HG03442 (cell line): Measurements from ENCODE around the gene ADGRG3.

Source experiments
- ATAC-seq: cut with Tn5 transposase; IDR thresholded peaks from one replicate; pipeline ENCODE4 v1.9.1; 2021; ENCODE audit warnings: mild to moderate bottlenecking, moderate library complexity; ENCODE audit not compliant: unreplicated experiment

Gene ADGRG3

DNA sequence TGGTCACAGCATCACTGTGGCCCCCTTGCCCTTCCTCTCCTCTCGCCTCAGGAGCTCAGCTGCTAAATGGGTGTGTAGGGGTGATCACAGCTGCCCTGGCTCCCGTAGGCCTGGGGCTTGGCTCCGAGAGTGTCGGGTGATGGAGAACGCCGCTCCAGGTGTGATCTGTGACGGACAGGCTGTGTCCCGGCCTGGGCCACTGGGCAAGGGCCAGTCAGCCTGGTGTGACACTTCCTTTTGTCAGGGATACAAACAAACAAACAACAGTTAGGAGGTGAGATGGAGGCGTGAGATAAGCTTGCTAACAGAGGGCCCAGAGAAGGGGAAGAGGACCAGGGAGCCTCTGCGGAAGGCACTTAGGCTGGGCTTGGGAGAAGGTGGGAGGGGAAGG lies 37.7 kb upstream of the ADGRG3 start:
- ATAC-seq, result no peak

DNA sequence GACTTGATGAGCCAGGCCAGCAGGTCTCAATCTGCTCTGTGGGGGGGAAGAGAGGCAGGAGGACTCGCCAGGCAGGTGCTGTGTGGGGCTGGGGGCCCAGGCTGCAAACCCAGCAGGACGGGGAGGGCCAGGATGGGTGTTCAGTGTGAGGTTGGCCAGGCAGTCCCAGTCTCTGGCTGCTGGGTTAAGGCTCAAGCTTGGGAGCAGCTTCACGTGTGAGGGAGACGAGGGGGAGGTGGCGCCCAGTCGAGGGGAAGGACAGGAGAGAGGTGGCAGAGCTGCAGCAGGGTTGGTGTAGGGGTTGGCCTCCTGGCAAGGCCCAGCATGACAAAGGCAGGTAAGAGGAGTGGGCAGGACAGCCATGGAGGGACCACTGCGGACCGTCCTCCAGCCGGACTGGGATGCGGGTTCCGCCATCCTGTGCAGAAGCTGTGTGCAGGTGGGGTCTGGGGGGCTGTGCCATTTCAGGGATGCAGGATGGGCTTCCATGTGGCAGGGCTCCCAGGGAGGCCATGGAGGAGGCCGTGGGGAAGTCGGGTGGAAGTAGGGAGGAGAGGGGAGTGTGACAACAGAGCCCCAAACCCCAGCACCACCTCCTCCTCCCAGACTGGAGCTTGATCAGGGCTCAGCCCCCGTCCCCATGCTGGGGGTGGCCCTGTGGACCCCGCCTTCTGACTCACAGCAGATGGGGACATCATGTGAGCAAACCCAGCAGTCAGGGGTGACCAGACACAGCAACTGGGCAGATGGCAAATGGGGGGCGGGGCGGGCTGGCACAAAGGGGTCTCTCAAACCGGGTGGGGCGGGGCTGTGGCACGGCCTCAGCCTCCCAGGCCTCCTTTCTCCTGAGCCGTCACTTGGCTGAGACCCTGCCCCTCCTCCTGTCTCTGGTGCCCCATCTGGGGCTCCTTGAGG lies 36.9 kb upstream of the ADGRG3 start:
- no peak for ATAC-seq

DNA sequence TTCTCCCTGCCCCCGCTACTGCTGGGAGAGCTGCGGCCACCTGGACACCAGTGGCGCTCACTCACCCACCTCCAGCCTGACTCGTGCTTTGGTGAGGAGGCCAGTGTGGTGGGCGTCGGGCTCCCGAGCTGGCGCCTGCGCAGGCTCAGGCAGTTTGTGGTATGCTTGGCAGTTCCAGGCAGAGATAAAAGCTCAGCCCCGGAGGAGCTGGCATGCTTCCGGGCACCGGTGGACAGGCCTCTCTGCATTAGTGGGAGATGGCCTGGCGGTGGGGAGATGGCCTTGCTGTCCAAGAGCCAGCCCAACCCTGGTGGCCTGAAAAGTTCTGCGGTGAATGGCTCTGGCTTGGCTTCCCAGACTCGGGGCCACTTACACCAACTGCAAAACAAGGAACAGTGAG lies 35.5 kb upstream of the ADGRG3 start:
- no peak for ATAC-seq

DNA sequence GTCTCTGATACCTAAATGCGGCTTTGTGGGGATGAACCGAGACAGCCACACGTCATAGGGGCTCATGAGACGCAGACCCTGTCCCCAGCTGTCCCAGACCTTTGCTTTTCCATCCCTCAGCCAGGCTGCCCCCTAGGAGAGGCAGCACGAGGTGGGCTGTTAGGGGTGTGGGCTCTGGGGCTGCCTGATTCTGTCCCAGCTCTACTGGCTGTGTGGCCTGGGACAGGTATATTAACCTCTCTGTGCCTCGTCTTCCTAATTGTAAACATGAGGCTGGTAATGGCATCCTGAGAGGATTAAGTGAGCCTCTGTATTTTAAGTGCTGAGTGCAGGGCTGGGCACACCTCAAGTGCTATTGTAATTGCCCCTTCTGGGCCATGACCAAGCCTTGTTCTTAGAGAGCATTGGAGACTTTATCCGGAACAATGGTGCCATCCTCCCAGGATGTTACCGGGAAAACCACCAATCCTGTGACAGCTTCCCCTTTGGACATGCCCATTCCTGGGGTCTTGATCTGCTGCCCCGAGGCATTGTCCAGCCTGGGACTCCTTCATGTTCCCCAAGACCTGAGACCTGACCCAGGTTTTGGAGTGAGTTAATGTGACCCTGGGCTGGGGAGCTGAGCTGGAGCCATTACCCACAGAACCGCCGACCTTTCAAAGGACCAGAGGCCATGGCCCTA lies 34.6 kb upstream of the ADGRG3 start:
- no peak for ATAC-seq

DNA sequence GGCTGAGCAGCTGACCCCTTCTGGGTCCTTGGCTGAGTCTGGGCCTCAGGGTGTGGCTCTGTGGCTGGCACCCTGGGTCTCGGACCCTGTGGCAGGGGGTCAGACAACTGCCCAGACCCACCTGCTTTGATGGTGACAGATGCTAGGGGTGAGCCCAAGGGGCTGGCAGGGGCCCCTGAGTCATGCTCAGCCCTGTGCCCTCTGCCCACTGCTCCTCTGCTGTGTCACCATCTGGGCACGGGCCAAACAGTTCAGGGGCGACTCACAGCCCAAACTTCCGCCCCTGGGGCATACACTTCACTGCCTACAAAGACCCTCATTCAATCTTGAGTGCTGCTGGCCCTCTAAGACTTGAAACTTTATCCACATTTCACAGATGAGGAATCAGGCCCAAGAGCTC lies 33.9 kb upstream of the ADGRG3 start:
- no peak for ATAC-seq

DNA sequence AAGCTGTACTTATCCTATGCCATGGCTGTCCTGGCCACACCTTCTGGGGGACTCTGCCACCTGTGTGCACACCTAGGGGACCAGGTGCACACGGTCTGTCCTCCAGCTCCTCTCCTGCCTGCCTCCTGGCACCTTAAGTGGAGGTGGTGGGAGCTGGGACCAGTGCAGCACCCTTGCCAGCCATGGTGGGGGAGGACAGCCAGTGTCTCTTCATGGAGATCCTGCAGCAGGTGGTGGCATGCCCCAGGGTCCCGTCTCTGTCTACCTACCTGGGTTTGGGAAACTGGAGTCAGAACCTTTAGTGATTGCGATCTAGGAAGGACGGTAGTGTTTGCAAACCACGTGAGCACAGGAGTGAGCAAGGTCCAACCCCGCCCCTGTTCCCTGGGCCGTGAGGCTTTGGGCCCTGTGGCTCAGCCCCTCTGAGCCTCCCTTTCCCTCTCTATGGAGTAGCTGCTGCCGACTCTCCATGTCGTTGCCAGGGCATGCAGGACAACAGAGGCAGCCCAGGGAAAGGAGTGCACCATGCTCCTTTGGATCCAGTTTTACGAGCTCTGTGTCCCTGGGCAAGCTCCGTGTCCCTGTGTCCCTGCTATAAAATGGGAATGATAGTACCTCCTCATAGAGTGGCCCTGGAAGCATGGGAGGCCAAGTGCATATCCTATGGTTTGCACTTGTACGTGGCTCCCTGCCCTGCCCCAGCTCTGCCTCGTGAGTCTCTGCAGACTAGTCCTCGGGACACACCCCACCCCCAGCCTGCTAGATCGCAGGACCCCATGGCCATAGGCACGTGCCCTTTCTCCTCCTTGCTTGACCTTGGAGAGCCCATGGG lies 32.6 kb upstream of the ADGRG3 start:
- no peak for ATAC-seq

DNA sequence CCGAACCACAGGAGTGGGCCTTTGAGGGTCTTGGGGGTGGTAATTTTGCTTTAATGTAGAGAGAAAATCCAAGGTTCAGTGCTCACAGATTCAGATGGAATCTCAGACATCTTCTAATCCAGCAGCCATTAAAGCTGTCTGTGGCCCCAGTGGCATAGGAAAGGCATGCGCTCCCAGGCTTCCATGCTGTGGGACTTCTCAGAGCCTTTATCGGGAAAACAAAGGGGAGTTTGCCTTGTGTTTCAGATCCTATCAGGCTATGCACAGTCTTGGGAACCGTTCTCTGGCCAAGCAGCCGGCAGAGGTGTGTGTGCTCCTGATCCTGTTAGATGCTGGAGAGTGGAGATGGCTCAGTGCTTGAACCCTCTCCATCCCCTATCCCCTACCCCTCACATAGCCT lies 31.9 kb upstream of the ADGRG3 start:
- ATAC-seq, result no peak

DNA sequence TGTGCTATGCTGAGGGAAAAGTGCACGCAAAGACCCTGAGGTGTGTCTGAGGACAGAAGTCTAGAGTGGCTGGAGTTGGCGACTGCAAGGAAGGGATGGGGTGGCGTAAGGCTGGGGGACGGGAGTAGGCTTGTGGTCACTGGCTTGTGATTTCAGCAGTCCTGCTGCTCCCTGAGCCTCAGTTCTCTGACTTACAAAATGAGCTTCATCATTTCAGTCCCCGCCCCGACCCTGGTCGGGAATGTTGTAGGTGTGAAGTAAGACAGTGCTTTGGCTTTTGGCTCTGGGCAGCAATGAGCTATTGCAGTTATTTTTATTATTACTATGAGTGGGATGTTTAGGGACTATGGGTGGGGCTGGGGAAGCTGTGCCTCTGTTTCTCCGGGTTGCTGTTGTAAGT lies 31.1 kb upstream of the ADGRG3 start:
- no peak for ATAC-seq

DNA sequence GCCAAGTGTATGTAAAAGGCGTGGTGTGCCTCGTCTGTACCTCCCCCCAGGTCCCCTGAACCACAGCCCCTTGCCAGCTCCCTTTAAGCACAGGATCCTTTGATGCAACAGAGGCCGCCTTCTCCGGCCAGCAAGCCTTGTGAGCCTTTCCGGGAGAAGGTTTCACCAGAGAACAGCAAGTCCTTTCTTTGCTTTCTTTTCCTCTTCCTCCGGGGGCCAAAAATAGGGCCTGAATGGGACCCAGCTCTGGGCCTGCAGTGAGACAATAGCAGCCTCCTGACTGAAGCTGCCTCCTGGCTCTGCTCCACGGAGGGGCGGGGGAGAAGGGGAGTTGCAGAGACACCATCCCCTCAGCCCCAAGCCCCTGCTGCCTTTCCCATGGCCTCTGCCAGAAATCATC lies 30.7 kb upstream of the ADGRG3 start:
- no peak for ATAC-seq

DNA sequence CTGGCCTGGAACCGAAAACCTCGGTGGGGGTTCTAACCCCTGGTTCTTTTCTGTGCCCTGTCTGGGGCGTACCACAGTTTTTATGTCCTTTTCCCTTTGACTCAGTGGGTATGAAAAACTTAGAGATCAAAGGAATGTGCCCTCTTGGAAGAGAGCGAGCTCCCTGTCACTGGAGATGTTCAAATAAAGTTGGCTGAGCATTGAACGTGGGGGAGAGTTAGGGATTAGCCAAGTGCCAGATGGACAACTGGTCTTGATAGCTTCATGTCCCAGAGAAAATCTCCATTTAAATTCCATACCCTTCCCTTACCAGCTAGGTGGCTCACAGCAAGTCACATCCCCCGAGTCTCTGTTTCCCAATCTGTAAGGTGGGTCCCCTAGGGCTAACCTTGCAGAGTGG lies 30.1 kb upstream of the ADGRG3 start:
- no peak for ATAC-seq

DNA sequence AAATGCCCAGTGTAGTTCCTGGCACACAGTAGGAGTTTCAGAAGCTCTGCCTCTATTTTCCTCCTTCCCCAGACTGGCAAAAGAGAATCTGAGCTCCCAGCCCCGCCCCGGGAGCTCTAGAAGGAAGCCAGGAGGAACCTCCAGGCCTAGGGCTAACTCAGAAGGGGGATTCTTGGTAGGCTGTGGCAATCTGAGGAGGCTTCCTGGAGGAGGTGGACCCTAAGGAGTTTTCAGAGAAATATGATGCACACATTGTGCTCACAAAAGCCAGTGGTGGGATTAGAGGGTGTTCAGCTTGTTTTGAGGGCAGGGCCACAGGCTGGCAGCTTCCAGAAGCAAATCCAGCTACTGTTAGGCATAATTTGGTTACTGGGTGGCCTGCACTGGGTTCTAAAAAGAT lies 29.7 kb upstream of the ADGRG3 start:
- ATAC-seq, result no peak

DNA sequence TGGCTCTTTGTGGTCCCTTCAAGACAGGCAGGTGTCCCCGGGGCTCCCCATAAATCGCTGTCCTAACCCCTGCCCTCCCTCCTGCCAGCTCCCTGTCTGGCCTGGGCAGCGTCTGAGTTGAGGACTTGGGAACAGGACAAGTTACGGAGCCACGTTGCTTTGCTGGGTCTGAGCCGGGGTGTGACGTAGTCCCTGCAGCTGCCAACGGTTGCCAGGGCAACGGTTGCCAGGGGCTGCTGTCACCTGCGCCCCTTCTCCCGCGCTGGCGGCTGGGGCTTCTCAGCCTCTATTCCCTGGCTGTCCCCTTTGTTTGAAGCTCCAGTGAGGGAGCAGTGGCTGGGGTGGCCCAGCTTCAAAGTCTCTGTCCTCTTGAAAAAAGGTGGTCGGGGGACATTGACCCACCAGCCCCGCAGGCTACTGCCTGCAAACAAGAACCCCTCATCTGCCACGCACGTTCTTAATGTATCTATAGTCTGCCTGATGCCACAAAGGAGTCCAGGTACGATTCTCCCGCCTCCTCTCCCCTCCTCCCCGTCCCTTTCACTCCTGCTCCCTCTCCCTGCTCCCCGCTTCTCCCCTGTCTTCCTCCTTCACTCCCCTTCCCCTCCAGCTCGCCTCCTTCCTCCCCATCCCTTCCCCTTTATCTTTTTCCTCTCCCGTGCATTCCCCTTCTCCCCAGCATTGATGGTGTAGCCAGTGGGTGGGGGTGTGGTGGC lies 28.8 kb upstream of the ADGRG3 start:
- no peak for ATAC-seq

DNA sequence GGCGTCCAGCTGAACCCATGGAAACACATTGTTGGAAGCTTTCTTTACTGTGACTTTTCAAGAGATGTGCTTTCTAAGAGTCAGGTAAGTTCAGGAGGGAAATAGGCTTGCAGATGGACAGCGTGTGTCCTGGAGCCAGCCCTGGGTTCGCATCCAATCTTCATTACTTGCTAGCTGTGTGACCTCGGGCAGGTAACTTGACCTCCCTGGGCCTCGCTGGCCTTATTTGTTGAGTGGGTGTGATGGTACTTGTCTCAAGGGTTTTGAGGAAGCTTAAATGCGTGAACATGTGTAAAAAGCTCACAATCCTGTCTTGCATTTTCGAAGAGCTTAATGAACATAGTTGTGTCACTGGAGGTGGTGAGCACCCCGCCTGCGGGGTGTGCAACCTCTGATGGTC lies 27.9 kb upstream of the ADGRG3 start:
- no peak for ATAC-seq

DNA sequence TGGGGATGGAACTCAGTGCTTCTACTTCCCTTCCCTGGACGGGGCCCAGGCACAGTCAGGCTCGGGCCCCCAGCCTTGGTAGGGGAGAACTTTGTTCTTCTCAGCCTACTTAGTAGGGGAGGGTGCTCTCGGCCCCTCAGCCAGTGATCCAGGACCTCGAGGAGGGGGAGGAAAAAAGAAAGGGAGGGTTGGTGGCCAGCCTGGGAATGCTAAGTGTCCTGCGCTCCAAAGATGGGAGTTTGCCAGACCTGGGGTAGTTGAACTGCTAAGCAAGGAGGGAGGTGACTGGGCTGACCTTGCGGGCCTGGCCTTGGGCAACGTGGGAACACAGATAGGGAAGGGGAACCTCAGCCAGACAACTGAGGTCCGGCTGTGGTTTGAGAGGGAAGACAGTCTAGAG lies 27.5 kb upstream of the ADGRG3 start:
- no peak for ATAC-seq

DNA sequence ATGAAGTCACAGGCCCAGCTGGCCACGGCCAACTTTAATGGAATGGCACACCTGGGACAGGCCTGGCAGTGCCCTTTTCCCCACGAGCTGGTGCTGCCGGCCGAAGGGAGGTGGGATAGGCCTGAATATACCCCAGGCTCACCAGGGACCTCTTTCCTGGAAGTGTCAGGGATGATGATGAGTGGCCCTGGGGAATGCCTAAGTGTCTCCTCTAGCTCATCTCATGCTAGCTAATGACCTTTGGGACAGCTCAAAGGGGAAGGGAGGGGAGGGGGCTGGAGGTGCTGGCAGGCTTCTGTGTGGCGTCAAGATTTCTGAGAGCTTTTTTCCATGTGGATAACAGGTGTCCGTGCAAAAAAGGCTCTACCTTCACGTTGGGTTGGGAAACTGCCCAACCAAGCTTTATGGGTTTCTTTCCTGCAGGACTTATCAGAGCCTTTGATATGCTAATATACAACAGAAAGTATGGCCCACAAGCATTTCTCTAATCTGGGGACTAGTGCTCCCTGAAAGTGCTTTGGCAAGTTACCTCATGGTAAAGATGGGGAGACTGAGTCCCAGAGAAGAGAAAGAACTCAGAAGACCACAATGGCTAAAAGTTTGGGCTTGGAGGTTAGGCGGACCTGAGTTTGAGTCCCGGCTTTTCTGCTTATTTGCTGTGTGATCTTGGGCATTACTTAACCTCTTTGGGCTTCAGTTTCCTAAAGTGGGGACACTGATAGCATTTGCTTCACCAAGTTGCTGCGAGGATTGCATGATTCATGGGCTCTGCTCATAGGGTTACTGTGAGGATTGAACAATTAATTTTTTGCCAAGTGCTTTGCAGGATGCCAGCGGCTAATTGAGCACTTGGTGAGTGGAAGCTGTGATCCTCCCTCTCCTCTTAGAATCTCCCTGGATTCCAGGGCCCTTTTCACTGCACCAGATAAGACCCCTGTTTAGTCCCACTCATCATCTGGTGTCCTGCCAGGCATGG lies 25.7 kb upstream of the ADGRG3 start:
- no peak for ATAC-seq

DNA sequence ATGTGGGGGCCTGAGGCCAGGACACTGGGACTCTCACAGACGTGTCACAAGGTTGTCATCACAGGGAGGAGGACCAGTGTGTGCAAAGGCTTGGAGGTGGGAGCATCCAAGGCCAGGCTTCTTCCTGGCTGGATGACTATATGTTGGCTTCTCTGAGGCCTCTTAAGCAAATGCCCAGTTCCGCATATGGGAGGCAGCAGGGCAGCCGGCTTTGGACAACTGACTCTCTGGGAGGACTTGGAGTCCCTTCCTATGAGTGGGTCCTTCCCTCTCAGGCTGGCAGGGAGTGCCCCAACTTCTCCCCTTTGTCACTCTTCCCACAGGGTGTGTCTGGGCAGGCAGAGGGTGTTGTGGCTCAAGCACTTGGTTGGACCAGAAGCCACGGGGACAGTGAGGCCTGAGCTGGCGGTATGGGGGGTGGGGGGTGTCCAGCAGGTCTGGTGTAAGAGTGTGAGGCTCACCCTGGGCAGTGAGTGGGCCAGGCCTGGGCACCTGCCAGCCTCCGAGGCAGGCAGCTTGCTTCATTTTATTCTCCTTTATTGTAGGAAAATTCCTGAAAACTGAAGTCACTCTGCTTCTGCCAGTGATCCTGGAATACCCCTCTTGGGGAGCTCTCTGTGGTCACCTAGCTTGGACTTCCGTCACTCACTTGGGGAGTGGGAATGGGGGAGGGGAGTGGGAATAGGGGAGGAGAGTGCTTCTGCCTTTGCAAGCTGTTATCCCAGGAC lies 24.8 kb upstream of the ADGRG3 start:
- ATAC-seq, result no peak

DNA sequence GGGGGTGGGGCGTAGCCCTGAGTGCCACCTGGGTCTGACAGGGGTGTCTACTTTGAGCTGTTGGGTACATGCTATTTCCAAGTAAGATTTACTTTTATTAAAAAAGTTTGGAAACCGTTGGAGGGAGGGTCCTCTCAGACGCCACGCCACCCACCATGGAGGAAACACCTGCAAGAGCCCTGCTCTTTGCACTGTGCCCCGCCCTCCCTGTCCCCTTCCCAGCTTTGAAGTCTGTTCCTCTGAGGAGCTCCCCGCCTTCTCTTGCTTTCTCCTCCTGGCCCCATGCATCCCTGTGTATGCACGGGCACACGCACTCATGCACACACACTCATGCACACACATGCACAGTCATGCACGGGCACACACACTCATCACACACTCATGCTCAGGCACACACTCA lies 24.2 kb upstream of the ADGRG3 start:
- ATAC-seq, result no peak

DNA sequence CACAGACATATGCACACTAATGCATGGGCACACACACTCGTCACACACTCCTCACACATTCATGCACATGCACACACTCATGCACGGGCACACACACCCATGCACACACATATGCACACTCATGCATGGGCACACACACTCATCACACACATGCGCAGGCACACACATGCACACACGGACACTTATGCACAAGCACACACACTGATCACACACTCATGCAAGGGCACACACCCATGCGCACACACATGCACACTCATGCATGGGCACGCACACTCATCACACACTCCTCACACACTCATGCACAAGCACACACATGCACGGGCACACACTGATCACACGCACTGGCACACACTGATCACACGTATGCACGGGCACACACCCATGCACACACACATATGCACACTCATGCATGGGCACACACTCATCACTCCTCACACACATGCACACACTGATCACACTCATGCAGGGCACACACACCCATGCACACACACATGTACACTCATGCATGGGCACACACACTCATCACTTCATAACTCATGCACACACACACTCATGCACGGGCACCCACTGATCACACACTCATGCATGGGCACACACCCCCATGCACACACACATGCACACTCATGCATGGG lies 23.6 kb upstream of the ADGRG3 start:
- ATAC-seq, result no peak

DNA sequence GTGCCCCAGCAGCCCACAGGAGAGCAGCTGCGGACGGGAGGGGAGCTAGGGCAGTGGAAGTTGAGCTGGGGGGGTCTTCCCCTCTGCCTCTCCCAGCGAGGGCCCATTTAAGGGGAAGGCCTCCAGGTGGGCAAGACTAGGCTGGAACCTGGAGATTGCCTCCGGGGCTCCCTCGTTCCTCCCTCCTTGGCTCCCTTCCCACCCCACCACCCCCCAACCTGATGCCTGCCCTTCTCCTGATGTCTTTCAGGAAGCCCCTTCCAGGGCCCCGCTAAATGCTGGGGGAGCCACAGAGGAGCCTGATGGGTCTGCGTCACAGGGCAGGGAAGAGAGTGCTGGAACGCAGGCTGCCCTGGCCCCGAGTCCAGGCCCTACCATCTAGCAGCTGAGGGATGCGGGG lies 22.9 kb upstream of the ADGRG3 start:
- ATAC-seq, result no peak
